AG08395 (cell line): ENCODE data around the gene HOXA9.
A peak's percentile ranks its signal among the peaks of the same experiment; 100 is the strongest.

Experiments
- DNase-seq: peaks from one replicate; pipeline ENCODE4 v3.0.0; 2012; ENCODE audit warnings: mixed read lengths, low spot score

The HOXA9 gene

DNA sequence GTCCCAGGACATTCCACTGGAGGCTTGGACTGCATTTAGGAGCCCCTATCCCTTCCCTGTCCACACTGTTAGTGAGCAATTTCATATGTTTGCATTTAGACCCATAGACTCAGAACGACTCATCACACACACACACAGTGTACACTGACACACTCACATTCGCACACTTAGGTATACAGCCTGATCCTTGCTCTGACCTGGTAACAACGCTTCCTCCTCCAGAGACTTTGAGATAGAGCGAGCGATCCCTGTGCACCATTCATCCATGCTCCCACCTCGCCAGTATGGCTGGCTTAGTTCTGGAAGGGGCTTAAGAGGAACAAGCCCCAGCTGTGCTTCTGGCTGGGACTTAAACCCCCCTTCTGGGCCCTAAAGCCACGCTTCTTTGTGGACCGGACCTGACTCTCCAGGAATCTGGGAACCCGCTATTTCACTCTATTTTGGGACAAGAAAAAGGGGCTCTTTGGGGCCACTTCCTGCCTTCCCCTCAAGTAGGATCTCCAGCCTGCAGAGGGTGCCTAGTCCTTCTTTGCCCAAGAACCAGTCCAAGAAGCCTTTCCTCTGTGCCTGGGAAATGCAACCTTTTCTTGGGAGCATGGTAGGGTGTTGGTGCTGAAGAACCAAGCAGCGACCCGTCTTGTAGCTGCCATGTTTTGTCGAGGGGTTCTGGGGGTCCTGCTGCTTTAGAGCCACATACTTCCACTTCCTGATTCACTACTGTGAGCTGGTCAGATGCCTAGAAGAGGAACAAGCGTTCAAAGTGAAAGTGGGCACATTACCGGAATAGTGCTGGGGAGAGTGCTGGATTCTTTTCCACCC, 35.6 kb upstream of the HOXA9 start:
- no peak for DNase-seq

DNA sequence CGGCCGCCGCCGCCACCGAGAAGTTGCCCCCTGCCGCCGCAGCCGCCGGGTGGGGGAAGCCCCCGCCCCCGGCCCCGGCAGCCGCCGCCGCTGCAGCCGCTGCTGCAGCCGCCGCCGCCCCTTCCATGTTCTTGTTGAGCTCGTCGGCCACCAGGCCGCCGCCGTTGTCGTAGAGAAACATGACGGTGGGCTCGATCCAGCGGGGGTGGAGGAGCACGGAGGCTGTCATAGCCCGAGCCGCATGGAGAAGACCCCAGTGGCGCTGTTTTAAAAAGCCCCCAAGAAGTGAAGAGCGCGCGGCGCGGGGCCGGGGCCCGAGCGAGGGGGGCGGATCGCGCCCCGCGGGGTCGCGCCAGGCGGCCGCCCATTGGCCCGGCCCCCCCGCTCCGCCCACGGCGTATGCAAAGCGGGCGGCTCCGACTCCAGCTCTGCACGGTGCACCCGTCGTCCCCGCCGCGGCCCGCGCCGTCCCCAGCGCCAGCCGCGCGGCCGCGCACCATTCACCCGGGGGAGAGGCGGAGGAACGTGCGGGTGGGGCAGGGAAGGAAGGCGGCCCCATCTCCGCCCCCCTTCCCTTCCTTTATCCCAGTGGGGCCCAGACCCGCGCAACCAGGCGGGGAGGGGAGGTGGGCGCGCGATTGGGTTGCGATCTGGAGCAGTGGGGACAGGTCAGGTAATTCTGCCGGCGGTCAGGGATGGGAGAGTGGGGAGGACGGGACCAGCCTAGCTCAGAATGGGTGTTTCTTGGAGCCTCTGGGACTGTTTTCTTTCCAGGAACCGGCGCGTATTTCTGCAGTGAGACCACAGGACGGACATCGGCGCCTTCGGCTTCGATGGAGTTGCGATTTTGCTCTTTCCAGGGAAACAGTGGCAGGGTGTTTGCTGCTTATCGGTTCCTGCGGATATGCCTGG, 34.8 kb upstream of the HOXA9 start, which contains the start of gene HOXA13:
Gene HOXA13, minus strand, starts transcription at position 243 of the 912 bp plus-strand sequence. Its CDS starts 14 bp downstream, at position 229.
- peak; percentile 67 for DNase-seq

DNA sequence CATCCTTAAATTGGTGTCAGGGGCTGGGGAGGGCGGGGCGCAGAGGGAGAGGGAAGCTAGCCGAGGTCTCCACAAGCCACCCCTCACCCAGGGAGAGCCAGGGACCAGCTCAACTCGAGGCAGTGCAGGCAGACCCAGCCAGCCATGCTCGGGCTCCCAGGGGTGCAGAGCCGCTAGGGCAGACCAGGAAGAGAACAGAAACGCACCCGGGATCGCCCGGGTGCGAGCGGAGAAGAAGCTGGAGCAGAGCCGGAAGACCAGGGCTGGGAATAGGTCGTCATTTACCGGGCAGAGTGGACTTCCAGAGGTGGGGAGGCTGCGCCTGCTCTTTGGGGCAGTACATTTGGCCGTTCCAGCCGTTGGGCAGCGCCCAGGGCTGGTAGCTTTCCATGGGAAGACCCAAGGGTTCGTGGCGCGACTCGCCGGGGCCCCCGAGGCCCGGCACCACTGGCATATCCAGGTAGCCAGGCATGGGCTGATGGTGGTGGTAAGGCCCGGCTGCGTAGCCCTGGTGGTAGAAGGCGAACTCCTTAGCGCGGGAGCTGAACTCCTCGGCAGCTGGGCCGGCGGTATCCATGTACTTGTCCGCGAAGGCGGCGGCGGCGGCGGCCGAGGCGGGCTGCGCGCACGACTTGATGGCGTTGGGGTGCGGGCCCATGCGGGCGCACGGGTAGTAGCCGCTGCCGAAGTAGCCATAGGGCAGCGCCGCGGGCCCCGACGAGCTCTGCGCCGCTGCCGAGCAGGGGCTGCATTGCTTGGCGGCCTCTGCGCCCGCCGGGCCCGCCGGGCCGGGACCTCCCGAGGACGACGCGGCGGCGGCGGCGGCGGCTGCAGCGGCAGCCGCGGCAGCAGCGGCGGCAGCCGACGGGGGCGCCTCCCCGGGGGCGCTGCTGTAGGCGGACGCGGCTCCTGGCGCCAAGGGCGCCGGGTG, 33.8 kb upstream of the HOXA9 start:
- DNase-seq, result no peak

DNA sequence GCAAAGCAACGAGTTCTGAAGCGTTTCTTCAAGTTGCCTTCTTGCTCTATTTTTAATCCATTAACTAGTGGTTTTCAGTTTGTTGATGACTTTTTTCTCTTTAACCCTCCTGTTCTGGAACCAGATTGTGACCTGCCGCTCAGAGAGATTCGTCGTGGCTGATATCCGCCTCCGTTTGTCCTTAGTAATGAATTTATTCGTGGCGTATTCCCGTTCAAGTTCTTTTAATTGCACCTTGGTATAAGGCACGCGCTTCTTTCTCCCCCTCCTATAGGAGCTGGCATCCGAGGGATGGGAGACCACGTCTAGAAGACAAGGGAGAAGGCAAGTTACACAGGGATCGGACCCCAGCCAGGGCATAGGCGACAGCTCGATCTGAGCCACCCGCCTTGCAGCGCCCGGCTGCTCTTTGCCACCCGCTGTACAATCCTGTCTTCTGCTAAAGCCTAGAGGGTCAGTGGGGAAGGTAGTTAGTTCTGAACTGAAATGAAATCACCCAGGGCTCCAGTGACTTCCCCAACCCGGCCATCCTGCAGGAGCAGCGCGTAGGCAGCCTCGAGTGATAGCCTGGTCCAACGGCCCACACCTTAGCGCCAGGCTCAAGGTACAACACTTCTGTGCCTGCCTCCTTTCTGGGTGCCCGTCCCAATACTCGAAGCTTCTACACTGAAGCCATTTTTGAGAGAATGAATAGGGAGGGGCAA, 33.0 kb upstream of the HOXA9 start:
- no peak for DNase-seq

DNA sequence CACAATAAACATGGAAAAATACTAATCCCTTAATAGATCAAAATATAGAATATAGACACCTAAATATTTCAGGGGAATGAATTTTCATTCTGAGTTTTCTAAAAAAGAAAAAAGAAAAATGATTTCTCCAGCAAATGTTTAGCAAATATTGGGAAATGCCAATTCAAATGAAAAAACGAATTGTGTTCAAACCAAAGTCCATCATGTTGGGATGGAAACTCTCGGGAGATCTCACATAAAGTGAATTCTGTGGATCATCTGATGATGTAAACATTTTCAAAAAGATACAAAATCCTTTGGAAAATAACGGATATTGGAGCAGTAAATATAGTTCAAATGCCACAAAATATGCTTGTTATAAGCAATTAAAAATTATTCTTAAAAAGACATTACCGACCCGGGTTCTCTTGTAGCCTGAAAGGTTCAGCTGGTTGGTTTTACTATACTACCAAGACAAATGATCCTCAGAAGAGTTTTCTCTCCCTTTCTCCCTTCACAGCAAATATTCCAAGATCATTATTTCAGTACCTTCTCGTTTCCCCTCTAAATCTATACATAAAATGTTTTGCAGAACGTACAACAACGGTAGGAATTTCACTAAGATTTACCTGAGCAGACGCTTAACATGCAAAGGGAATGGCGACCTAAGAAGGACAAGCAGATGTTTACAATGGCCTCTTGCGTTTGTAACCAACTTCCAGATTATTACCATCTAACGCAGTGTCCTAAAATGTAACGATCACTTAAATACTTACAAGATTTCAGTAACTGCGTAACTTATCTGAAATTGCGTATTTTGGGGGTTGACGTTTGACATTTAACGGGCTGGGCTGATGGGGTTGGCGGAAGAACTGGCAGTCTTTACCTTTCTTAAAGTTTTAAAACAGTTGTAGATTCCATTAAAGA, 32.1 kb upstream of the HOXA9 start:
- no peak for DNase-seq

DNA sequence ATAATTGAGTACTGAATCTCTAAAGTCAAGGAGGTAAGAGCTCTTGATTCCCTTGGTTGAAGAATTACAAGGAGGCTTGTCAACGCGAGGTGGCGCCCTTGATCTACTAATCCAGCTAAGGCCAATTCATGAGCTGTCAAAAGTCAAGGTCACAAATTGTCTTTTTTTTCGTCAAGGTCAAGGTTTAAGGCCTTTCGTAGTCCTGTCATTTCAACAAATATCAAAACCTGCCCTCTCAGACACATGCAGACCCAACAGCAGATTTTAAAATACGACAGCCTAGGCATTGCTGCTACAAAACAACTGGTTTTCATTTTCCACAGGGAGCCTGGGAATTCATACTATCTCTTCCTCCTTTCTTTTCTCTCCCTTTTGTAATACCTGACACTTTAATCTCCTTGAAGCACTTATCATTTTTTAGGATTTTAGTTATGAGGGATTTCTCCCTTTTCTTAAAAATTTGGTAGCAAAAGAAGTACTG, 31.0 kb upstream of the HOXA9 start:
- DNase-seq, result peak; percentile 81

DNA sequence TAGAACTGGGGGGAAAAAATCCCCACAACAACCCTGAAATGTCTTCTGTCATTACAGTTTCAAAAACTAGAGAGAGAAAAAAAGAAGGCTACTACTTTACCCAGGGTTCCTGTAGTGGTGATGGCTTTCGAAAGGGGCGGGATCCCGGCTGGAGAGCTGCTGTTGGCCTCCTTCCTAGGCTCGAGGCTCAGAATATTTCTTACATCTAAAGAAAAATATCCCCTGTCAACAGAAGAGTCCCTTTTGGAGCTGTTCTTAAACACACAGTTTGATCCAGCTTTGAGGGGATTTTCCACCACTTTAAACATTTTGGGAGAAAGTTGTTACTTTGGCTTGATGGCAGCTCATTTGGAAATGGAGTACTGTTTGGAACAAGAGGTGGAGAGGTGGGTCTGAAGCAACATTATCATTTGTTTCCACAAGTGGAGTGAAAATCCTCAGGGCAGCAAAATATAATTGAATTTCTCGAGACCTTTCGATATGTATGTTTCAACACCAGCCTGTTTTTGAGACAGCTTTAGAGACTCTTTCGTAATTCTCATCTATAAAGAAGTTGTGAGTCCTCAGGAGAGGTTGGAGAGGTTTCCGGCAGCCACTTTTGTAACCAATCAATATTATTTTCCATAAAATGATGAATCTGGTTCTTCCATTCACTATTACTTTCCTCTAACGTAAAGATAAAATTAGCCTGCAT, 29.5 kb upstream of the HOXA9 start:
- DNase-seq, result peak; percentile 6

DNA sequence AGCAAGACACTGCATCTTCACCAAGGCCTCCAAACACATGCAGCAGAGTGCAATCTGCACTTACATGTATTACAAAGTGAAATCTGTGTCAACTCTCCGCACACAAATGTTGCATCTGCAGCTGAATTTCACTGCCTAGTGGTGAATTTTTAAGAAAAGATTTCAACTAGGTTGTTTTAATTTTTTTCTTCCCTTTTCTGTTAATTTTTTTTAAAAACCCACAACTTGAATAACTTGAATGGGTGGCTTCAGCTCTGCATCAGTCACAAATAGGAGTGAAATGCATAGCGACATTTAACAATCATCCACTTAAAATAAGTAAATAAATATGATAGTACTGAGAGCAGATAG, 28.6 kb upstream of the HOXA9 start:
- DNase-seq, result no peak

DNA sequence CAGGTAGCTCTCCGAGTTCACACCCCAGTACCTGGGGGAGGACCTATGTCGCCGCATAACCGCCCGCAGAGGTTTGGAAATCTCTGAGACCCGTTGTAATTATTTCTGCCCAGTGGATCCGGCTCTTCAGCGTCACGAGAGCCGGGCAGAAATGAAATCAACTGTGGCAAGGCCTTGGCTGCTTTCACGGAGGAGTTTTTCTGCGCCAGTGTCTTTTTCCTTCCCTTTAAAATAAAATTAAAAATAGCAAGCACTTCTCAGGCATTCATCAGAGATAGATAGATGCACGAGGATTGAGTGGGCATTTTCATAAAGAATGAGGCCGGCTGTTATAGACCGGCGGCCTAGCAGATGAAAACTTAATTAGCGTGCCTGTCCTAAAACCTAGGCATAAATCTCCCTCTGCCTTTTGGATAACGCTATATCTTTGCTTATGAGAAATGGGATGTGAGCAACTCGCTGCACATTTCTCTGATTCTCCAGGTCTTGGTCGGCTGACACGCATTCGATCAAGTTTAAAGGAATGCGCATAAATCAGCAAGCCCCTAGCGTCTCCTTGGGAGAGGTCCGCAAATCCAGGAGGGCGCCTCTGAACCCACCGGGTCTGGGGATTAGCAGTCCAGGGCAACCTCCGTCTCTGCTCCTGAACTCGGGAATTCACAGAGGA, 28.1 kb upstream of the HOXA9 start:
- DNase-seq, result no peak

DNA sequence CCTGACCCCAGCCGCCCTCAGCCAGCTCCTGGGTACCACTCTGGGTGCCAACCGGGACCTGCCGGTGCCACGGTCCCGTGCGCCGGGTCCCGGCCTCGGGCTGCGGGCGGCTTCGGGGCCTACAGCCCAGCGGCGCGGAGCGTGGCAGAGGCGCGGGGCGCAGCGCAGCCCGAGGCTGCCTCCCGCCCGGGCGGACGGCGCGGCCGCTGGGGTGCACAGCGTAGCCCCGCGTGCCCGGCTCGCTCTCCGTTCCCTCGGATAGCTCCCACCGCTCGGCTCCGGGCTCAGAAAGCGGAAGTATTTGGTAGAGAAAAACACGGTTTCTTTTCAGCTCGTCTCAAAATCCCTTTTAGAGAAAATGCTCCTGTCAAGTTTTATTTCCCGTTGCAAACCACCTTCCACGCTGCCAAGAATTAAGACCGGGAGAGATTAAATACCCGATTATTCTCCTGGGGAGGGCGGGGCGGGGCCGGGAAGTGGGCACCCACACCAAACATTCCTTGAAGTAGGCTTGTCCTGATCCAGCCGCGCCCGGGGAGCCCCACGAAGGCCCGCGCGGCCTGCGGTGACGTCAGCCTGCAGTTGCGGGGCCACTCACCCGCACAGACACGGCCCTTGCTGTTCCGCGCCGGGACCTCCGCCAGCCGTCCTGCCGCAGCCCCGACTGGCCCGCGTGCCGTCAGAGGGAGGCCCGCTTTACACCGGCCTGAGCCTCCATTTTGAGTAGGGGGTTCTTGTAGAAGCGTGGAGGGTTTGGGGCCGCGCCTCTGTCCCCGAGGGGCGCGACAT, 27.4 kb upstream of the HOXA9 start:
- no peak for DNase-seq

DNA sequence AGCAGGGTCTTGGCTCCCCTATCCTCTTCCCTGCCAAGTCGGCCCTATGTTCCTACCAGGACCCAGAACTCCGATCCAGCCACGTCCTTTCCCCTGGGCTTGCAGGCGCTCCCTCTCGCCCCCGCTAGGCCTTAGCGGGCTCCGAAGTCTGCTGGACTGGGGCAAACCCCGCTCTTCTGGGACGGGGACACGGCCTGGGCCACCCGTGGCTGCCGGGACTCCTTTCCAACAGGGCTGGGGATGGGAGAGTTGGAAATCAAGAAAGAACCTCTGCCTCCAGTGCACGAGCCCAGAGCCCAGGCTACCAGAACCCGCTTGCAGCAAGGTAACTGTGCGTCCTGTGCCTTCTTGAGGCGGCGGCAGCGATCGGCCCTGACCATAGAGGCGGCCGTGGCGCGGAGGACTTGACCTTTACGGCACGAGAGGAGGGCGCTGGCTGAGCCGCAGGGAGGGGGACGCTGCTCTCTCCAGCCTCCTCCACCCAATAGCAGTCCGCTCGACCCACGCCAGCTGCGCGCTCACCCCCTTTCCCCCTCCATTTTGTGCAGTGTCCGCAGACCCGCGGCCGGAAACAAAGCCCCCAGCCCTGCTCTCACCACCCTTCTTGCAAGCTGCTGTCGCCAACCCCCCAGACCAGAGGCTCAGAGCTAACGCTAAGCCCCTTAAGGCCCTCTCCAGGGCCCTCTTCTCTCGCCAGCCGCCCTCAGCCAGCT, 26.7 kb upstream of the HOXA9 start:
- DNase-seq, result no peak

DNA sequence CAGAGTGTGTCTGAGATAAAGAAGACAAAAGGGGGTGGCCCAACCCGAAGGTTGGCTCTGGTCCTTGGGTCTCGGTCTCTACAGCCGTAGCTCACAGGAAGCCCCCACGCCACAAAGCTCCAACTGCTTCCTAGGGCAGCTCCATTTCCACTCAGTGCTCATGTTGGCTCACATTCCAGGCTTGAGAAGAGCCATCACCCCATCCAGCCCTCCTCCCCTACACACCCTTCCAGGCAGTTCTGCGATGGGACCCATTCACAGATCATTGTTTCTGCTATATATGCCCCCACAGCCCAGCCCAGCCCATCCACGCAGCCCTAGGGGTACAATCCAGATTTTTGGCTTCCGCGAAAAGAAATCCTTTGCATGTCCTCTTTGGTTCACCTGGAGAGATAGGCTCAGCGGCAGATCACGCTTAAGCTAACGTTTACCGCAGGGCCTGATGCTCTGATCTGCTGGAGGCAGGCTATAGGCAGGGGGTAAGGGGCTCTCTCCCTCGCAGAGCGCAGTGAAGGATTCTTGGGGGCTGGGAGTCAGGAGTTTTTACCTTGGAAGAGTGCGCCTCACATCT, 25.9 kb upstream of the HOXA9 start:
- DNase-seq, result no peak

DNA sequence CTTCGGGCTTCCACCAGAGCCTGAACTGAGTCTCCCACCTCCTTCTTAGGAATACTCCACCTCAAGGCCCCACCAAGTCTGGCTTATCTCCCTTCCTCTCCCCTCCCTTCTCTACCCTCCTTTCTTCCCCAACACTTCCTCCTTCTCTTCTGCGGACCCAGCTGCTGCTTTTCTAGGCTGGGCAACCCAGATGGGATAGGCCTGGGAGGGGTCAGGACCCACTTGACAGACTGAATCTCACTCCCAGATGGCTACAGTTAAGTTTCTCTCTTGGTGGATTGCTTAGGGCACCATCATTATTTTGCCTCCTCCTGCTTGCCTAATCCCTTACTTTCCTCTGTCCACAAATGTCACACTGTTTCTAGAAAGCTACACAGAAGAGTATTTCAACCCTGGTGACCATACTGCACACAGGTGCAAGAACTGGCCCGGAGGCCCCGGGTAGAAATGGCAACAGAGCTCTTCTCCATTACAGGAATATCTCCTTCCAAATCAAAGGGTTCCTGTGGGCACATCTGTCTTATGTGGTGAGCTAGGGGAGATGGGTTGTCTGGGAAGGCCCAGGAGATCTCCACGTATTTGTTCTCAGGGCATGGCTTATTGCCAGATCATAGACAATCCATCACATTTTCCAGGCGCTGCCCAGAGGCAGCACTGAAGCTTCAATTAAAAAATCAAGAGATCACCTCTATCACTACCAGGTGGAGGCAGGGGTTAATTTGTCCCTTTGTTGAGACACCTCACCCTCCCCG, 24.8 kb upstream of the HOXA9 start:
- no peak for DNase-seq

DNA sequence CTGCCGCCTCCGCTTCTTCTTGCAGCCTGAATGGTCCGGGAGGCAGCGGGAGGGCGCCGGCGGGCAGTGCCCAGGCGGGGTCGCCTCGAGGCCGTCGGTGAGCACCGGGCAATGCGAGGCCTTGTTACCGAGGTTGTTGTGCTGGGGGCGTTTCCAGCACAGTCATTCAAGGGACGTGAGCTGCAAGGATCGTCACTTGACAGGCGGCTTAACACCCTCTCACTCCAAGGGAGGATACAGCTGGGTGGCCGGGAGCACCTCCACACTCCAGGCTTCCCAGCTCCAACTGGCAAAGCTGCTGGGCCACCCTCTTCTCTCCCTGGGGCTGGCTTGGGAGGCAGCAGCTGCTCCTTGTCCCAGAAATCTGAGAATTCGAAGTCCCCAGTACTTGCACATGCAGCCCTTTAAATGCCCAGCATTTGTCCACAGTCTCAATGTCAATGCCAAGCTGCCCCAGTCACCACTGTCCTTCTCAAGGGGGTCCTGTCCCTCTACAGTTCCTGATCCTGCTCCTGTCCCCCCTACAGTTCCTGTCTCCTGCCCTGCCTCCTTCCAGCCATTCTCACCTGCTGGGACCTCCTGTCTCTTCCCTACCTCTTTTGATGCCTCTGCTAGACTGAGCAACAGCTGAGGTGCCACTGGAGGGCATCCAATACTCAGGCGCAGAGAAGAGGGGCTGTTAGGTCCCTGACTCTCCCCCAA, 24.1 kb upstream of the HOXA9 start:
- no peak for DNase-seq

DNA sequence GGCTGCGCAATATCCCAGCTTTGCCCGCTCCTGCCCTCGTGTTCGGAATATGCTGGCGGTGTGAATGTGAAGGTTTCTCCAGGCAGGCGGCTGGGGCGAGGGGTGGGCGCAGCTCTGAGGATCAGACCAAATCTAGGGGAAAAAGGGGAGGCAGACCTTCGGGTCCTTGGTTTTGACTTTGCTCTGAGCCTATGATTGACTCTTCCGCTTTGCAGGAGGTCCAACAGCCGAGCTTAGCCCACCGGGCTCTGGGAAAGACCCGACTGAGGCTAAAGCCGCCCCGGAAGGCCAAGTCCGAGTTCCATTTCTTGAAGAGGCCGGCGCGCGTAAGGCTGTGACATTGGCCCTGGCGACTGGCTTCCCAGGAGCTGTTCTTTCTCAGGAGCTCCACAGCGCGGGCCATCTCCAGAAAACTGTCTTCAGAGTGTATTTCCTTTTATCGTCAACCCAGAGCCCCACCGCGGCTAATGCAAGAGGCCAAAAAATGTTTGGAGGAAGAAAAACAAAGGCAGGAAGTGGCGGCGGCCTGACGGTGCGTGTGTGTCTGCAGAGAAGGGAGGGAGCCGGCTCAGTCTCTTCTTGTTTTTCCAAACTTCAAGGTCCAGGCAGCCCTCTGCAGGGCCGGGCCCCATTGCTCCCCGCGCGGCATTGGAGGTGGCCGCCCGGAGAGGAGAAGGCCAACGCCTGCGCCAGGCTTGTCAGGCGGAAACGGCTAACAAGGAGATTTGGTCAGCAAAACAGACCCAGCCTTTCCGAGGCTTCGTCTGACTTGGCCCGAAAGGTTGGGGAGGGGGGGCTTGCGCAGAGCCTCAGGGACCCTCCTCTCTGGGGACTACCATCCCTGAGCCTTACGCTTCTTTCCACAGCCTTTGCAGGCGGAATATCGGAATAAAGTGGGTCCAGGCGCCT, 23.3 kb upstream of the HOXA9 start:
- DNase-seq, result no peak
